HepG2 (cell line): ENCODE data around the gene PAMR1. TPM values are rescaled to one million over a fixed set of nuclear protein-coding genes. Genes with fewer than 3 reads are reported as not detected.

ENCODE experiments used
- ATAC-seq: fragments of 200-7000 bp; cut with Tn5 transposase; 3 replicates; pipeline ENCODE4 v1.9.1; 2020; ENCODE audit warnings: mild to moderate bottlenecking, moderate library complexity
- BruUV-seq: library from RNA; stranded (reverse); fragments of 400-500 nt; replicated peaks from 2 replicates; lab custom pipeline; 2021; lab: Mats Ljungman, UMichigan
- CTCF ChIA-PET: fragments of 300-600 bp; formaldehyde crosslinking; extraction: SDS; loops from one replicate; lab custom pipeline; 2021; ENCODE audit warnings: low total read pairs, inconsistent platforms, low intra/inter-chr PET ratio; lab: Yijun Ruan, JAX
- POLR2A ChIA-PET: fragments of 350-600 bp; sonication (Branson Sonifier 250); formaldehyde crosslinking; loops from one replicate; lab custom pipeline; 2020; ENCODE audit warnings: antibody characterized with exemption, inconsistent platforms; lab: Yijun Ruan, JAX
- DNase-seq: peaks from one replicate; pipeline ENCODE4 v3.0.0-alpha.2; 2015; ENCODE audit warnings: low spot score
- FAIRE-seq: peaks from 3 replicates; lab custom pipeline; 2011; peaks lifted over from hg19 to GRCh38; lab: Jason Lieb, UNC
- H2AFZ ChIP-seq: one replicate; pipeline ENCODE4 v1.6.1; 2011; ENCODE audit warnings: low read length, inconsistent platforms
- H3K27ac ChIP-seq: fragments of 300-600 bp; 3 replicates; pipeline ENCODE4 v1.8.0; 2011; ENCODE audit warnings: mixed run types, mild to moderate bottlenecking, mixed read lengths, low read length, inconsistent platforms; ENCODE audit not compliant: insufficient read depth; ENCODE audit errors: extremely low read length
- H3K27me3 ChIP-seq, 2 experiments: fragments of 200-600 bp in 1 of 2; 2 replicates in 1 of 2; 3 replicates in 1 of 2; pipeline versions ENCODE4 v1.6.0 to v1.8.0; 2011; ENCODE audit warnings: low read length in 2 of 2, mild to moderate bottlenecking in 2 of 2, moderate library complexity in 2 of 2, inconsistent platforms in 1 of 2; ENCODE audit not compliant: insufficient read depth in 2 of 2, control insufficient read depth in 1 of 2
- H3K36me3 ChIP-seq, 2 experiments: fragments of 200-600 bp in 1 of 2; replicated peaks in 1 of 2; 2 replicates in 1 of 2; 3 replicates in 1 of 2; pipeline versions ENCODE4 v1.5.1 to v1.8.0; 2011; ENCODE audit warnings: low read length in 2 of 2, inconsistent platforms in 1 of 2; ENCODE audit not compliant: insufficient read depth in 2 of 2, control insufficient read depth in 1 of 2
- H3K4me1 ChIP-seq: 2 replicates; pipeline ENCODE4 v1.5.1; 2012; ENCODE audit warnings: low read length, inconsistent platforms; ENCODE audit not compliant: insufficient read depth
- H3K4me2 ChIP-seq: 2 replicates; pipeline ENCODE4 v1.6.0; 2011; ENCODE audit warnings: low read depth, low read length, inconsistent platforms
- H3K4me3 ChIP-seq, 3 experiments: fragments of 200-600 bp in 1 of 3; sonication (generic), shearing (Covaris generic) in 1 of 3; replicated peaks in 1 of 3; 2 replicates each; pipeline ENCODE4 v1.5.1; 2011 to 2016; ENCODE audit warnings: low read length in 3 of 3, inconsistent platforms in 2 of 3, low read depth in 2 of 3, mild to moderate bottlenecking in 2 of 3, control low read depth in 1 of 3, mixed read lengths in 1 of 3; ENCODE audit not compliant: insufficient read depth in 1 of 3
- H3K79me2 ChIP-seq: one replicate; pipeline ENCODE4 v1.6.1; 2011; ENCODE audit warnings: low read length, inconsistent platforms; ENCODE audit not compliant: insufficient read depth
- H3K9ac ChIP-seq: 2 replicates; pipeline ENCODE4 v1.6.0; 2011; ENCODE audit warnings: mild to moderate bottlenecking, low read depth, low read length, inconsistent platforms; ENCODE audit not compliant: insufficient read depth
- H3K9me3 ChIP-seq: 2 replicates; pipeline ENCODE4 v1.5.1; 2012; ENCODE audit warnings: mild to moderate bottlenecking, low read length
- H4K20me1 ChIP-seq: 2 replicates; pipeline ENCODE4 v1.6.0; 2011; ENCODE audit warnings: inconsistent platforms, mild to moderate bottlenecking, low read length, moderate library complexity; ENCODE audit not compliant: insufficient read depth
- CC2D1A ChIP-seq: sonication (generic); formaldehyde crosslinking; IDR thresholded peaks from 2 replicates; pipeline ENCODE4 v1.8.1; 2023; ENCODE audit warnings: mild to moderate bottlenecking, missing genetic modification reagents
- EED ChIP-seq: sonication (generic); formaldehyde crosslinking; IDR thresholded peaks from 2 replicates; pipeline ENCODE4 v1.5.0; 2020; ENCODE audit warnings: mild to moderate bottlenecking, missing genetic modification reagents
- EZH2 ChIP-seq: conservative IDR thresholded peaks from 2 replicates; pipeline ENCODE4 v1.6.1; 2012; ENCODE audit warnings: mild to moderate bottlenecking, low read depth, low read length, moderate library complexity
- IKZF5 ChIP-seq: IDR thresholded peaks from 2 replicates; pipeline ENCODE4 v1.6.1; 2018; ENCODE audit warnings: missing genetic modification reagents, mild to moderate bottlenecking, missing compliant biosample characterization
- KLF9 ChIP-seq: IDR thresholded peaks from 2 replicates; pipeline ENCODE4 v1.6.1; 2016; ENCODE audit warnings: low read depth
- MIER3 ChIP-seq: IDR thresholded peaks from 2 replicates; pipeline ENCODE4 v1.6.1; 2016; ENCODE audit warnings: missing compliant biosample characterization, borderline replicate concordance
- MYC ChIP-seq: sonication (generic); formaldehyde crosslinking; IDR thresholded peaks from 2 replicates; pipeline ENCODE4 v1.9.0; 2021; ENCODE audit warnings: missing genetic modification reagents, borderline replicate concordance
- NCOA1 ChIP-seq: sonication (generic); formaldehyde crosslinking; IDR thresholded peaks from 2 replicates; pipeline ENCODE4 v1.9.0; 2021; ENCODE audit warnings: missing genetic modification reagents
- PCBP1 ChIP-seq: fragments of 200-400 bp; formaldehyde crosslinking; IDR thresholded peaks from 2 replicates; pipeline ENCODE4 v1.6.1; 2017; ENCODE audit warnings: mild to moderate bottlenecking, low read depth, low read length, borderline replicate concordance
- SKI ChIP-seq: fragments of 450-650 bp; IDR thresholded peaks from one replicate; pipeline ENCODE4 v1.6.1; 2018; ENCODE audit warnings: mild to moderate bottlenecking; ENCODE audit not compliant: partially characterized antibody
- TCF12 ChIP-seq, 2 experiments: fragments of 450-650 bp in 1 of 2; sonication (generic) in 1 of 2; formaldehyde crosslinking in 1 of 2; IDR thresholded peaks; 2 replicates each; pipeline versions ENCODE4 v1.6.1 to v1.8.0; 2017 to 2022; ENCODE audit warnings: antibody characterized with exemption in 1 of 2, mild to moderate bottlenecking in 1 of 2, missing genetic modification reagents in 1 of 2, moderate library complexity in 1 of 2
- ZNF776 ChIP-seq: sonication (generic); formaldehyde crosslinking; IDR thresholded peaks from 2 replicates; pipeline ENCODE4 v1.4.0; 2020; ENCODE audit warnings: mild to moderate bottlenecking, missing genetic modification reagents
- WGBS: methylation state at CpG from one replicate; pipeline ENCODE4 v1.1.6; 2017; ENCODE audit warnings: low lambda C conversion rate; 5-methylcytosine and 5-hydroxymethylcytosine counted together
- in situ Hi-C: cut with HindIII; loops from 2 replicates; pipeline ENCODE4 v1.10.0; 2017; ENCODE audit warnings: low pct_unique_long_range_greater_than_20kb; ENCODE audit not compliant: extremely low pct_ligation_motif_present
- intact Hi-C: fragments of 100-400 bp; cut with micrococcal nuclease; formaldehyde crosslinking; loops from one replicate; pipeline ENCODE4 v1.10.0; 2022; ENCODE audit not compliant: unreplicated experiment
- polyA plus RNA-seq, 8 experiments: library from polyadenylated mRNA; depleted of rRNA in 3 of 8; stranded (reverse) in 7 of 8; unstranded in 1 of 8; fragments of >200 nt; fragmentation: Illumina TruSeq in 4 of 8; extraction: Trizol in 4 of 8; gene quantifications; 2 replicates each; pipeline versions ENCODE4 v1.2.1 to v1.2.3, GENCODE V29; 2011 to 2016; ENCODE audit warnings: low read depth in 4 of 8, missing spikeins in 1 of 8, mixed read lengths in 1 of 8; ENCODE audit not compliant: insufficient read depth in 1 of 8
- total RNA-seq, 5 experiments: library from RNA; depleted of rRNA; stranded (reverse); fragments of >200 nt; fragmentation: Illumina TruSeq; extraction: Trizol; gene quantifications; 2 replicates each; pipeline ENCODE4 v1.2.3, GENCODE V29; 2016; ENCODE audit warnings: low read depth in 1 of 5

Gene PAMR1
- total and polyA plus RNA-seq, 2 of the 13 experiments (the other 11 are each of a cell fraction or from before 2014, with no cell fraction given) = not detected

GRCh38 chr11:35566885-35567284 lies 41.5 kb upstream of the PAMR1 start:
- FAIRE-seq (no peak), ATAC-seq (no peak), DNase-seq (no peak)
- Histone ChIP-seq H2AFZ (no peak overlapping the region), H3K4me2 (no peak overlapping the region), H3K4me1 (no peaks in the 10 kb centered on the region), H3K36me3 (no peaks in the 10 kb centered on the region), H3K27ac (no peak overlapping the region)
- no TSS peak for BruUV-seq
- in situ Hi-C loops = no loop called here
- intact Hi-C loops = no loop called here
- POLR2A ChIA-PET = no interaction called here
- TF ChIP-seq EZH2 (no peak), TCF12 (IDR thresholded peaks at IDR 0.05) (no peak), TCF12 (CRISPR knock-in tag; IDR thresholded peaks at IDR 0.05) (no peak)
- TF ChIP-seq, all 625 proteins: peak for 0
- Histone ChIP-seq H4K20me1 (no peaks in the 10 kb centered on the region), H3K4me3 (no peak overlapping the region), H3K9ac (no peak overlapping the region), H3K9me3 (no peaks in the 10 kb centered on the region), H3K79me2 (no peaks in the 10 kb centered on the region), H3K27me3 (peaks cover 0 to 17% of the 10 kb centered on the region in 2 experiments; a peak in 2 of 5 replicates)
- CTCF ChIA-PET = no interaction called here
- 11% methylated on average over 3 of the region's 3 CpGs for WGBS

GRCh38 chr11:35566181-35566580 lies 40.8 kb upstream of the PAMR1 start:
- FAIRE-seq (no peak), ATAC-seq (no peak), DNase-seq (no peak)
- no peak overlapping the region for H3K9ac ChIP-seq
- H3K4me2 ChIP-seq = no peak overlapping the region
- intact Hi-C loops (no loop called here), in situ Hi-C loops (no loop called here)
- ChIA-PET CTCF (no interaction called here), POLR2A (no interaction called here)
- H3K27me3 ChIP-seq = peaks cover 0 to 17% of the 10 kb centered on the region in 2 experiments; a peak in 2 of 5 replicates
- H4K20me1 ChIP-seq = no peaks in the 10 kb centered on the region
- H3K4me1 ChIP-seq = no peaks in the 10 kb centered on the region
- TF ChIP-seq MIER3 (CRISPR knock-in tag) (no peak), ZNF776 (CRISPR knock-in tag) (no peak), CC2D1A (CRISPR knock-in tag) (no peak), NCOA1 (CRISPR knock-in tag) (no peak), IKZF5 (no peak), SKI (no peak), PCBP1 (no peak), MYC (CRISPR knock-in tag) (no peak), EED (CRISPR knock-in tag) (no peak), KLF9 (CRISPR knock-in tag) (no peak)
- no peak overlapping the region for H3K4me3 ChIP-seq
- BruUV-seq = no TSS peak
- no peak overlapping the region for H2AFZ ChIP-seq
- H3K79me2 ChIP-seq = no peaks in the 10 kb centered on the region
- WGBS = 11% methylated on average over 4 of the region's 4 CpGs
- no peak overlapping the region for H3K27ac ChIP-seq
- no peaks in the 10 kb centered on the region for H3K9me3 ChIP-seq
- H3K36me3 ChIP-seq = no peaks in the 10 kb centered on the region
